Spinal cord (tissue), 10 donors: ENCODE results near the gene OR56A1. TPM values are rescaled to one million over a fixed set of nuclear protein-coding genes. Genes with fewer than 3 reads are reported as not detected.

Experiments used
- DNase-seq, 6 donors: peaks; one replicate each; pipeline versions ENCODE4 v3.0.0 to v3.0.0-alpha.2; 2013 to 2015; ENCODE audit warnings: low spot score in 6 of 6, low read depth in 4 of 6
- H3K27ac ChIP-seq: one replicate; pipeline ENCODE4 v1.5.1; 2013; ENCODE audit warnings: low read depth, low read length, control low read depth
- H3K27me3 ChIP-seq: one replicate; pipeline ENCODE4 v1.6.1; 2013; ENCODE audit warnings: low read length; ENCODE audit not compliant: control insufficient read depth, insufficient read depth
- H3K36me3 ChIP-seq: one replicate; pipeline ENCODE4 v1.6.1; 2013; ENCODE audit warnings: low read length; ENCODE audit not compliant: control insufficient read depth, insufficient read depth
- H3K4me1 ChIP-seq: one replicate; pipeline ENCODE4 v1.6.1; 2013; ENCODE audit warnings: low read length; ENCODE audit not compliant: control insufficient read depth, insufficient read depth
- H3K4me3 ChIP-seq: one replicate; pipeline ENCODE4 v1.5.1; 2013; ENCODE audit warnings: low read depth, low read length, control low read depth
- H3K9me3 ChIP-seq: one replicate; pipeline ENCODE4 v1.6.1; 2013; ENCODE audit warnings: low read length; ENCODE audit not compliant: control insufficient read depth, insufficient read depth
- WGBS: methylation state at CpG from one replicate; pipeline ENCODE4 v1.1.5; 2013; ENCODE audit warnings: missing lambda C conversion rate; ENCODE audit not compliant: insufficient coverage; 5-methylcytosine and 5-hydroxymethylcytosine counted together
- polyA plus RNA-seq, 2 donors: library from polyadenylated mRNA; unstranded; fragments of 120-200 nt; gene quantifications; one replicate each; pipeline ENCODE4 v1.2.1, GENCODE V29; 2013; ENCODE audit not compliant: insufficient read length in 2 of 2
- small RNA-seq: library from RNA; depleted of rRNA; stranded (forward); fragments of <200 nt; gene quantifications from one replicate; pipeline ENCODE3, GENCODE V24; 2014; ENCODE audit warnings: low replicate concordance
- total RNA-seq, 2 donors: library from RNA; depleted of rRNA in 1 of 2; stranded (reverse); fragments of 120-200 nt in 1 of 2; fragments of >200 nt in 1 of 2; gene quantifications; one replicate each; pipeline versions ENCODE4 v1.2.3 to v1.2.4, GENCODE V29; 2013 to 2014
- donor health status: healthy.

The OR56A1 gene
- total and polyA plus RNA-seq, 4 donors: 0.06 to 0.10 TPM; not detected in 2

DNA sequence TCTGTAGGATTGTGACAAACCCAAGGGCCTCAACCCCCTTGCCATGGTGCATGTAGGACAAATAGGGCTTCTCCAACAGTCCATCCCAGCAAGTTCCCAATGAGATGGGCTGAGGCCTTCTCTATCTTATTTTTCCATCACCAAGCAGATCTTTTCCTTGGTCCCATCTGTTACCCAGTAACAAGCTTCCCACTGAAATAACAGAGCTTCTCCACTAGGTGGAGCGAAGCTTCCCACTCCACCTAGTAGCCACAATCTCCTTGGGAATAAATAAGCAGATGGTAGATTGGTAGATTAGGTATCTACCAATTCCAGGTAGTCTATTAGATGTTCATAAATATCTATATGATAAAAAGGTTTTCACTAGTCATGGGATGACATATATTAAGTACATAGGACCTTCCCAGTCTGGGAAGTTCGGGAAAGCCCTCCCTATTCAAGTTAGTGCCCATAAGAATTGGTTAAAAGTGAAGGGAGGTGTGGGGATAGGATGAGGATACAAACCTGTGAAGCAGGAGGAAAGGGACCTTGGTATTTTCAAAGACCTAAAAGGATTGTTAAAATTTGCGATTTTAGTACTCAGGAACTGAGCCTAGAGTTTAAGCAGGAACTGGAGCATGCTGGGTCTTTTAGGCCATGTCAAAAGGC is 37.8 kb downstream of the OR56A1 start:
- Histone ChIP-seq H3K4me3 (no peak overlapping the region), H3K27me3 (no peaks in the 10 kb centered on the region), H3K9me3 (no peaks in the 10 kb centered on the region), H3K36me3 (no peaks in the 10 kb centered on the region), H3K27ac (no peak overlapping the region), H3K4me1 (no peaks in the 10 kb centered on the region)
- WGBS: no CpG with 5 or more reads among the region's 3 CpGs
- DNase-seq: no peak

DNA sequence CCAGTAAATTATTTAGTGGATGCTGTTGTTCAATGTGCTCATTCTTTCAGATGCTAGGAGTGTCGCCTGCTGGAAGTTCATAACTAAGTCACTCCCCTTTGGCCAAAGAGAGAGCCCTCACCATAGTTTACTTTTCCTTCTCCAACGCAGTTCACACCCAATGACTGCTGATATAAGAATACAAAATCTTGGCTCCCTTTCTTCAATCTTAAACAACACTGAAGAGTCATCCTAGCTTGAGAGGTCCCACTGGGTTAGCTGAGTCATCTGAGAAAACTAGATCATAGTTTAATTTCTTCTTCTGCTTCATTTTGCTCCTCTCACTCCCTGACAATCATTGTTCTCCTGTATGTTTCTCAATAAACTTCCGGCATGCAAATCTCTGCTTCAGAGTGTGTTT is 38.4 kb downstream of the OR56A1 start:
- H3K4me1 ChIP-seq: no peaks in the 10 kb centered on the region
- no peak for DNase-seq
- H3K27ac ChIP-seq: no peak overlapping the region
- H3K36me3 ChIP-seq: no peaks in the 10 kb centered on the region
- H3K4me3 ChIP-seq: no peak overlapping the region
- H3K27me3 ChIP-seq: no peaks in the 10 kb centered on the region
- WGBS: 90% methylated on average over 2 of the region's 3 CpGs
- no peaks in the 10 kb centered on the region for H3K9me3 ChIP-seq

DNA sequence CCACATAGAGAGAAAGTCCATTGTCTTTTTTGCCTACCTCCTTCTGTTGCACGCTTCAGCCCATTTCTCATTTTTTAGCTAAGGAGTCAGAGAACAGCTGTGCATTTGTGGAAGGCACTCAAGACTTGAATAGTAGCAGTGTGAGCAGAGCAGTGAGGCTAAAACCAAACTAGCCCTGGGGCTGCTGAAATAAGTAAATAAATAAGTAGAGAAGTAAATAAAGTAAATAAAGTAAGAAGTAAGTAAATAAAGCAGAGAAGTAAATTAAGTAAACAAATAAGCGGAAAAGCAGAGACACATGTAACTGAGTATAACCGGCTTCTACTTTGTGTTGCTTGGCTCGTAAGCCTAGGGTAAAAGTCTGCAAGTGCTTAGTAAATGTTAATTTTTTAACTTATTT is 41.4 kb downstream of the OR56A1 start:
- no peak overlapping the region for H3K4me3 ChIP-seq
- no peaks in the 10 kb centered on the region for H3K36me3 ChIP-seq
- H3K4me1 ChIP-seq: no peaks in the 10 kb centered on the region
- no peaks in the 10 kb centered on the region for H3K9me3 ChIP-seq
- H3K27ac ChIP-seq: no peak overlapping the region
- DNase-seq: no peak
- WGBS: no CpG with 5 or more reads among the region's 4 CpGs
- H3K27me3 ChIP-seq: no peaks in the 10 kb centered on the region

DNA sequence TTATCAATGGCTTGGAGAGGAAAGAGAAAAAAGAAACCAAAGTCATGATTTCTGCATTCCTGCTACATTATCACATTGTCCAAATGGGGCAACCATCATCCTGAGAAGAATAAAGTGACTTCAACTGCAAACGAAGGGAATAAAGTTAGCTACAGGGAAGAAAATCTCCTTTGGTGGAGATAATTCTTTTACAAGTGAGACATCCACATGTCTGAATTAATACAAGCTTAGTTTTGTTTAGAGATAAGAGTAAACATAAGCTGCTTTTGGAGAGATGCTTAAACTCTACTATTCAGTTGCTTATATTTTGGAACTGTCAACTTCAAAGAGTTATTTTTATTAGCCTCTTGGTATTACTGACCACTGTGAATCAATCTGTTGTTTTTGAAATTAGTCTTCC is 43.7 kb downstream of the OR56A1 start, which contains the start of gene OR52L1:
Gene OR52L1 (minus strand): TSS at position 101 of the 400 bp plus-strand sequence. CDS start 55 bp downstream, at position 46.
- DNase-seq: no peak
- Histone ChIP-seq H3K4me1 (no peaks in the 10 kb centered on the region), H3K27ac (no peak within 1 kb of the TSS), H3K9me3 (no peaks in the 10 kb centered on the region), H3K27me3 (no peaks in the 10 kb centered on the region), H3K4me3 (no peak within 1 kb of the TSS), H3K36me3 (no peaks in the 10 kb centered on the region)
- no CpG with 5 or more reads among the region's 1 CpG for WGBS

DNA sequence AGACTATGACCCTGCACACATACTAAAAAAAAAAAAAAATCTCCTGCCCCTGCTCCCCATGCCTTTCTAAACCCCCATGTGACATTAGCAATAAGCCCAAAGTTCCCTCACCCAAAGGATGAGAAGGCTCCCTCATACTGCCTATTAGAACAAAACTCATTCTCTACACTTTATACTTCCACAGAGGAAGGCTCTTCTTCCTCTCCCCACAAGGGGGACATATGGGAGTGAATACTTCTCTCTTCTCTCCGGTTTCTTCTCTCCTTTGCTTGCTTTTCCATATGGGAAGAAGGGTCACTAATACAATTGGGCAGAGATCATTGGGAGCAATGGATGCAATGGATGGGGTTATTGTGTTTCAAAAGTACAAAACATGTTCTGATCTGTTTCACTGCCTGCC is 47.1 kb downstream of the OR56A1 start:
- Histone ChIP-seq H3K4me3 (no peak overlapping the region), H3K9me3 (peaks cover 2% of the 10 kb centered on the region), H3K27me3 (no peaks in the 10 kb centered on the region), H3K4me1 (no peaks in the 10 kb centered on the region), H3K36me3 (no peaks in the 10 kb centered on the region), H3K27ac (no peak overlapping the region)
- DNase-seq: no peak
- no CpG with 5 or more reads among the region's 1 CpG for WGBS

DNA sequence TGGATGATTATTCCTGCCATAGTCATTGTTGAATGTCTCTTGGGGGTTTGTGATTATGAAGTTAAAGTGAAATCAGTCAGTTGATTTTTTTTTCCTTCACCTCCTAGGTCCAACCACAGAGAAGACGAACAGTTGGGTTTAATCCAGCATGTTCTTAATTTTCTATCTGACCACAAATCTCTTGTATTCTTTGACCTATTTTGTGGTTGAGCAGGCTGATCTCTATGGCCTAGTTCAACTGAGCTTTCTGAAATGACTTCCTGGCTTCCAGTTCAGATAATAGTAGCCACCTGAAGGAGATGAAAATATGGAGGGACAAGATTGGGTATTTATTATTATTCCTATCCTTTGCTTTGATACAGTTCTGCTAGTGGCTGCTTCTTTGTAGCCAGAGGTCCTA is 57.0 kb downstream of the OR56A1 start:
- no peak overlapping the region for H3K27ac ChIP-seq
- no peaks in the 10 kb centered on the region for H3K4me1 ChIP-seq
- H3K27me3 ChIP-seq: no peaks in the 10 kb centered on the region
- WGBS: no CpG with 5 or more reads among the region's 1 CpG
- H3K9me3 ChIP-seq: no peaks in the 10 kb centered on the region
- DNase-seq: no peak
- H3K4me3 ChIP-seq: no peak overlapping the region
- H3K36me3 ChIP-seq: no peaks in the 10 kb centered on the region

Small RNAs within 50 kb of the gene (small RNA-seq; reads per million reads assigned to genes)
- not detected for gene RNA5SP329

Other genes starting within 250 kb of the OR56A1 start
- not detected for gene OR52N5, start 247.4 kb downstream of the OR56A1 start, total RNA-seq
- not detected for gene OR52N5, start 247.4 kb downstream of the OR56A1 start, polyA plus RNA-seq
- not detected for gene OR52N1, start 239.5 kb downstream of the OR56A1 start, total RNA-seq
- gene OR52N1, start 239.5 kb downstream of the OR56A1 start, polyA plus RNA-seq: not detected
- not detected for gene OR52N2, start 221.8 kb downstream of the OR56A1 start, total RNA-seq
- not detected for gene OR52N2, start 221.8 kb downstream of the OR56A1 start, polyA plus RNA-seq
- gene OR52E6, start 188.9 kb downstream of the OR56A1 start, total RNA-seq: not detected
- not detected for gene OR52E6, start 188.9 kb downstream of the OR56A1 start, polyA plus RNA-seq
- not detected for gene OR52E8, start 173.1 kb downstream of the OR56A1 start, total RNA-seq
- gene OR52E8, start 173.1 kb downstream of the OR56A1 start, polyA plus RNA-seq: not detected
- not detected for gene OR52E4, start 150.1 kb downstream of the OR56A1 start, total RNA-seq
- gene OR52E4, start 150.1 kb downstream of the OR56A1 start, polyA plus RNA-seq: not detected
- gene OR52E5, start 137.6 kb downstream of the OR56A1 start, total RNA-seq: not detected
- not detected for gene OR52E5, start 137.6 kb downstream of the OR56A1 start, polyA plus RNA-seq
- not detected for gene OR56A3, start 88.5 kb downstream of the OR56A1 start, total RNA-seq
- not detected for gene OR56A3, start 88.5 kb downstream of the OR56A1 start, polyA plus RNA-seq
- not detected for gene OR56A5, start 62.3 kb downstream of the OR56A1 start, total RNA-seq
- not detected for gene OR56A5, start 62.3 kb downstream of the OR56A1 start, polyA plus RNA-seq
- gene OR52L1, start 43.8 kb downstream of the OR56A1 start, total RNA-seq: not detected
- not detected for gene OR52L1, start 43.8 kb downstream of the OR56A1 start, polyA plus RNA-seq
- under 1 TPM in 1 of 2 donors, not detected in 1; 0.06 TPM for gene OR56A4, start 23.8 kb downstream of the OR56A1 start, total RNA-seq
- under 1 TPM in 1 of 2 donors, not detected in 1; 0.06 TPM for gene OR56A4, start 23.8 kb downstream of the OR56A1 start, polyA plus RNA-seq
- not detected for gene OR56B4, start 76.9 kb upstream of the OR56A1 start, total RNA-seq
- not detected for gene OR56B4, start 76.9 kb upstream of the OR56A1 start, polyA plus RNA-seq
- gene OR52B2, start 139.6 kb upstream of the OR56A1 start, total RNA-seq: not detected
- not detected for gene OR52B2, start 139.6 kb upstream of the OR56A1 start, polyA plus RNA-seq
- gene OR52W1, start 168.5 kb upstream of the OR56A1 start, total RNA-seq: not detected
- gene OR52W1, start 168.5 kb upstream of the OR56A1 start, polyA plus RNA-seq: under 1 TPM; 0.24 TPM
- not detected for gene C11orf42, start 174.8 kb upstream of the OR56A1 start, total RNA-seq
- gene C11orf42, start 174.8 kb upstream of the OR56A1 start, polyA plus RNA-seq: 1 to 10 TPM; 1.2 to 2.0 TPM
- 10 to 100 TPM; 14.6 to 30.1 TPM for gene FHIP1B, start 203.9 kb upstream of the OR56A1 start, total RNA-seq
- 10 to 100 TPM; 37.7 to 42.3 TPM for gene FHIP1B, start 203.9 kb upstream of the OR56A1 start, polyA plus RNA-seq
- under 1 TPM; 0.20 to 0.39 TPM for gene CNGA4, start 208.3 kb upstream of the OR56A1 start, total RNA-seq
- gene CNGA4, start 208.3 kb upstream of the OR56A1 start, polyA plus RNA-seq: under 1 TPM; 0.68 to 0.78 TPM
- gene CCKBR, start 229.1 kb upstream of the OR56A1 start, total RNA-seq: 1 to 10 TPM; 1.6 to 2.0 TPM
- 1 to 10 TPM; 4.1 to 4.4 TPM for gene CCKBR, start 229.1 kb upstream of the OR56A1 start, polyA plus RNA-seq